PC-3 (cell line): ENCODE results near the gene AJAP1.

Experiments used
- CTCF ChIP-seq: fragments of 300-600 bp; sonication (generic); conservative IDR thresholded peaks from 2 replicates; pipeline ENCODE4 v1.5.1; 2017; ENCODE audit warnings: antibody characterized with exemption, low read depth, mild to moderate bottlenecking, low read length
- EZH2 ChIP-seq: fragments of 300-600 bp; sonication (generic); IDR thresholded peaks from one replicate; pipeline ENCODE4 v1.6.1; 2017; ENCODE audit warnings: antibody characterized with exemption, mild to moderate bottlenecking, low read length; ENCODE audit not compliant: unreplicated experiment
- EZH2phosphoT487 ChIP-seq: fragments of 300-600 bp; sonication (generic); IDR thresholded peaks from 2 replicates; pipeline ENCODE4 v1.6.1; 2018; ENCODE audit warnings: mild to moderate bottlenecking, antibody characterized with exemption, low read length, borderline replicate concordance

- TF ChIP-seq EZH2phosphoT487 (no peak), EZH2 (no peak), CTCF (no peak)
These were observed 106.9 kb downstream of the AJAP1 start for GRCh38 chr1:4761324-4761723.
